GM12864 (cell line): ENCODE results near the gene MAF.
A peak's percentile ranks its signal among the peaks of the same experiment; 100 is the strongest.

Experiments used
- DNase-seq: peaks from one replicate; pipeline ENCODE4 v3.0.0-alpha.2; 2011; ENCODE audit warnings: low read depth
- H3K4me3 ChIP-seq: 2 replicates; pipeline ENCODE4 v1.5.1; 2011; ENCODE audit warnings: mild to moderate bottlenecking, low read depth, low read length, control low read depth
- TF ChIP-seq, protein P1 (sequence below): IDR thresholded peaks from 2 replicates; pipeline ENCODE4 v1.5.1; 2011; ENCODE audit warnings: low read depth, mild to moderate bottlenecking, moderate library complexity, low read length, control low read depth, inconsistent platforms; ENCODE audit errors: missing control alignments

MAF gene

DNA sequence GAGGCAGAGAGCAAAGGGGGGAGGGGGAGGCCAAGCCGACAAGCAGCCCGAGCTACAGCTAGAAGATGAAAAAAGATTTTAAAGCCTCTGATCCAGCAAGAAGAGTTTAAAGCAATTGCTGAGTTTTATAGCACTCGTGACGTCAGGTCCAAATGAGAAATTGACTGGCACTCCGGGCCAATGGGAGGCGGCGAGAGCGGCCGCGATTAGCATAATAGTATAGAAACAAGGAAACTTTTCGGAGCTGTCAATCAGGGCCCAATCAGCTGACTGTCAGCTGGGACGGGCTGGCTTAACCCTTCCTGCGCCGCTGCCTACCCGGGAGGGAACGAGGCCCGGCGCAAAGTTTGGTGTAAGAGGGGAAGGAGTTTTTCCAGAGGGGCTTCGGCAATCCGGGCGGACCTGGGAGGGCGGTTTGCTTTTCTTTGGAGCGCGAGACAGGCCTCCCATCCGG, at the start of gene MAF:
MAF (minus strand) TSS at position 100 of the 454 bp plus-strand sequence. CDS start 835 bp downstream, outside the sequence.
- no peak for DNase-seq
- TF ChIP-seq, protein P1, sequence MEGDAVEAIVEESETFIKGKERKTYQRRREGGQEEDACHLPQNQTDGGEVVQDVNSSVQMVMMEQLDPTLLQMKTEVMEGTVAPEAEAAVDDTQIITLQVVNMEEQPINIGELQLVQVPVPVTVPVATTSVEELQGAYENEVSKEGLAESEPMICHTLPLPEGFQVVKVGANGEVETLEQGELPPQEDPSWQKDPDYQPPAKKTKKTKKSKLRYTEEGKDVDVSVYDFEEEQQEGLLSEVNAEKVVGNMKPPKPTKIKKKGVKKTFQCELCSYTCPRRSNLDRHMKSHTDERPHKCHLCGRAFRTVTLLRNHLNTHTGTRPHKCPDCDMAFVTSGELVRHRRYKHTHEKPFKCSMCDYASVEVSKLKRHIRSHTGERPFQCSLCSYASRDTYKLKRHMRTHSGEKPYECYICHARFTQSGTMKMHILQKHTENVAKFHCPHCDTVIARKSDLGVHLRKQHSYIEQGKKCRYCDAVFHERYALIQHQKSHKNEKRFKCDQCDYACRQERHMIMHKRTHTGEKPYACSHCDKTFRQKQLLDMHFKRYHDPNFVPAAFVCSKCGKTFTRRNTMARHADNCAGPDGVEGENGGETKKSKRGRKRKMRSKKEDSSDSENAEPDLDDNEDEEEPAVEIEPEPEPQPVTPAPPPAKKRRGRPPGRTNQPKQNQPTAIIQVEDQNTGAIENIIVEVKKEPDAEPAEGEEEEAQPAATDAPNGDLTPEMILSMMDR: no peak
- peak within 1 kb of the TSS; percentile 10; the same call in 1 of the 2 replicates for H3K4me3 ChIP-seq

DNA sequence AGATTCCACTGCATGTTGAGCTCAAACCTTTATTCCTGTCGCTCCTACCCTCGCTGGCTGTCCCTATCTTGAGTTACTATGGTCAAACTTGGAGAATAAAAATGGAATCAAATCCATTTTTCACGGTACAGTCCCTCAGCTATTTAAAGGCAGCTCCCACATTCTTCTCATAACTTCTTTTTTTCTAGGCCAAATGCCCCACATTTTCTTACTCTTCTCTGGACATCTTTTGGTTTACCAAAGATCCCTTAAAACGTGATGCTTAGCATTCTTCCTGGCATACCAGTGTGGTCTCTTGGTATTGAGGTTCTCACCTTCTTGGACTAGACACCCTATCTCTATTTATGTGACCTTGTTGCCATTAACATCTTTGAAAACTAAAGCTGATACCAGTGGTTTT, 48.3 kb upstream of the MAF start:
- DNase-seq: no peak
- no peak overlapping the region for H3K4me3 ChIP-seq
- TF ChIP-seq, protein P1: no peak

DNA sequence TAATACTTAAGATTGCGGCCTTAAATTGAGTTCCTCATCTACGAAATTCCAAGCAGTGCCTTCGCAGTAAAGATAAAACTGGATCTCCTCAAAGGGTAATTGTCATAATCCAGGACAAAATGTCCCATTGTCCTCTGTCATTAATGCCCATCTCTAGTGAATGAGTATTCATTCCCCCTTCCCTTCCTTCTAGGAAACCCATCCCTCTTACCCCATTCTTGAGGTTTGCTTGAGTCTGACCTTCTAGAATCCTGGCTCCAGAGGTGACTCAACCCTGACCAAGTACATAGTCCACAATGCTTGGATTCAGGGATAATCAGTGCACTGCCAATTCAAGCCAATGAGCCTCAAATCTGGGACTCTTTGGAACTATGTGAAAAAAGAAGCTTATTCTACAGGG, 47.0 kb upstream of the MAF start:
- TF ChIP-seq, protein P1: no peak
- no peak overlapping the region for H3K4me3 ChIP-seq
- no peak for DNase-seq

DNA sequence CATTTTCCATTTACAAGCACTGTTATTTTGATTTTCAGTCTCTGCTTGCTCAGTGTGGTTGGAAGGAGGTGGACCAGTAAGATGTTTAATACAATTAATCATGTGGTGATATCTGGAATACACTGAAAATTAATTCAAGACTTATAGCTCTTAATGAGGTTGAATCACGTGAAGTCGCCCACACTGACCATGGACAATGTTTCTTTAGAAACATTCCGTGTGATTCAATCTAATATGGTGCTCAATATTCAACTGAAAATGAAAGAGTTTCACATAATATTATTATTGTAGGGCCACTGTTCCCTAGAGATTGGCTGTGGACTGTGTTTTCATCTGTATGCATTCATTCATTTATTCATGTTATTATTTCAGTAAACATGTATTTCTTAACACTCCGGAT, 45.2 kb upstream of the MAF start:
- TF ChIP-seq, protein P1: no peak
- no peak overlapping the region for H3K4me3 ChIP-seq
- no peak for DNase-seq

DNA sequence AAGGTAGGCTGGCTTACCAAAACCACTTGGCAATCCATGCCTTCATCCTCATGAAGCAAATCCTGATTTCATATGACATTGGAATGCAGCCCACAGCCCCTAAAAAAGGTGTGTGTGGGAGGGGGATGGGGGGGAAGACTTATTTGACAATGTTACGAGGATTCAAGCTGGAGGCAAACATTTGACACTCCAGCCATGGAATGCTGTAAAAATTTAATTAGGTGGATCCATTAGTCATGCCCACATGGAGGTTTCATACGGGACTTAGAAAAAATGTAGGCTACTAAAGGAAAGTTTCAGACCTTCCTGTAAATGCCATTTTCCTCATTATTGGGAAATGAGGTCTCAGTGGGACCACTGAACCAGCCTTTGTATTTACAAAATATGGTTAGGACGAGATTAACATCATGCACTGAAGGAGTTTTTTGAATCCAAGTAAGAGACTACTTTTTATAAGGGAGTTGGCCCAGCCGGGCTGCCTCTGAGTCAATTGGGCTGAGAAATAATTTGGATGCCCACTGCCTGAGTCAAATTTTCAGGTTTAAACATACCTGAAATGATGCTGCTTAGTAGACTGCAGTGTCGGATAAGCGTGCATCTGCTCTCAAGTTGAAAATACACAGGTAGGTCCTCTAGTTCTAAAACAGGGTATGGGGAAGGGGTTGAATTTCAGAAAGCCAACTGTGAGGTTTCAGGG, 44.6 kb upstream of the MAF start:
- TF ChIP-seq, protein P1: no peak
- no peak overlapping the region for H3K4me3 ChIP-seq
- DNase-seq: no peak

DNA sequence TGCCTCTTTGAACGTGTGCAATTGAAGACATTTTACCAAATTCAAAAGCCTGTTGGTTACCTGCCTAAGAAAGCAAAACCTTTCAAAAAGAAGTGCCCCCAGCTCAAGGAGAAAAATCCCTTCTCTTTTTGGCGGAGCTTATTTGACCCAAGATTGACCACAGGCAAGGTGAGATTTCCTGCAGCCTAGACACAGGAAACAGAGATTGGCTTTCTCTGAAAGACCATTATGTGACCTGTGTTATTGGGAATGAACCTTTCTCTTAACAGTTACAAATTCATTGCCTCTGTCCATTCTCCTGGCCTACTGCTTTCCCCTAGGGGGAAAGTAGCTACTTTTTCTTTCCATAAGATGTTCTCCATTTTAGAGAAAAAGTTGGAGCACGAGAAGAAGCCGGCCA, 42.1 kb upstream of the MAF start:
- TF ChIP-seq, protein P1: no peak
- H3K4me3 ChIP-seq: no peak overlapping the region
- no peak for DNase-seq
